Pancreas (tissue), 10 donors: ENCODE results near the gene ORC1. TPM values are rescaled to one million over a fixed set of nuclear protein-coding genes. Genes with fewer than 3 reads are reported as not detected.
"Not testable (repeated sequence)": the region's sequence is repeated elsewhere in the genome, so short reads cannot be mapped to it uniquely, and the experiment has no call there.

Experiments
- ATAC-seq, 4 donors: fragments of 200-7000 bp; cut with Tn5 transposase; one replicate each; pipeline versions ENCODE4 v1.8.0 to v1.9.1; 2020; ENCODE audit warnings: mild to moderate bottlenecking in 4 of 4, moderate library complexity in 4 of 4
- DNase-seq, 6 donors: peaks; one replicate each; pipeline ENCODE4 v3.0.0-alpha.2; 2020
- FAIRE-seq: peaks from 2 replicates; lab custom pipeline; 2012; peaks lifted over from hg19 to GRCh38; lab: Jason Lieb, UNC
- H3K27ac ChIP-seq, 4 donors: fragments of 200-600 bp; sonication (generic); 1 replicate in 3 of 4; 2 replicates in 1 of 4; pipeline versions ENCODE4 v1.5.0 to v1.8.0; 2020
- H3K27me3 ChIP-seq, 4 donors: fragments of 200-600 bp; one replicate each; pipeline ENCODE4 v1.8.0; 2021
- H3K36me3 ChIP-seq, 3 donors: fragments of 200-600 bp; sonication (generic) in 1 of 3; one replicate each; pipeline versions ENCODE4 v1.5.0 to v1.8.0; 2020 to 2021
- H3K4me1 ChIP-seq, 3 donors: fragments of 200-600 bp; one replicate each; pipeline ENCODE4 v1.8.0; 2021
- H3K4me3 ChIP-seq, 4 donors: fragments of 200-600 bp; sonication (generic) in 2 of 4; one replicate each; pipeline versions ENCODE4 v1.5.0 to v1.8.0; 2020 to 2021
- H3K9me3 ChIP-seq, 4 donors: fragments of 200-600 bp; one replicate each; pipeline ENCODE4 v1.8.0; 2021
- CTCF ChIP-seq, 4 donors: fragments of 200-600 bp; sonication (generic) in 3 of 4; IDR thresholded peaks; one replicate each; pipeline versions ENCODE4 v1.5.0 to v1.8.0; 2021; ENCODE audit warnings: antibody characterized with exemption in 4 of 4
- WGBS, 2 donors: extraction: QIAGEN DNeasy Blood & Tissue Kit; methylation state at CpG; one replicate each; pipeline ENCODE4 v1.1.7; 2013; 5-methylcytosine and 5-hydroxymethylcytosine counted together
- intact Hi-C, 3 donors: fragments of 100-400 bp; cut with DNase I; formaldehyde crosslinking; loops; one replicate each; pipeline versions ENCODE4 v1.11.1 to v1.14.2; 2022
- polyA plus RNA-seq, 2 donors: library from polyadenylated mRNA; stranded (reverse); fragments of 200-250 nt; gene quantifications; one replicate each; pipeline ENCODE4 v1.2.3, GENCODE V29; 2013
- total RNA-seq, 6 donors: library from RNA; stranded (reverse); fragmentation: NEBNext Ultra II Directional in 4 of 6; extraction: Animal tissue kit (Norgen Biotek cat#: 25700) in 4 of 6; gene quantifications; one replicate each; pipeline versions ENCODE4 v1.2.1 to v1.2.4, GENCODE V29; 2021 to 2023
- donor health status: healthy with polysubstance abuse.
- donor health status: DM: no; HTN: no; CAD: no; lungs with moderate emphysema.
- donor health status: DM: no; HTN: no; CAD: no.
- donor health status: control.
- donor health status: control.
- donor health status: Bipolar disorder and iron deficiency.
- donor health status: DM: yes; HTN: yes; CAD: no.
- donor health status: DM: no; HTN: no; CAD: no.
- donor health status: DM: no; HTN: no; CAD: no.
- donor health status: DM: yes; HTN: yes; CAD: no.

Gene ORC1
- total and polyA plus RNA-seq, 8 donors, result 0.09 to 0.68 (median 0.30) TPM

DNA sequence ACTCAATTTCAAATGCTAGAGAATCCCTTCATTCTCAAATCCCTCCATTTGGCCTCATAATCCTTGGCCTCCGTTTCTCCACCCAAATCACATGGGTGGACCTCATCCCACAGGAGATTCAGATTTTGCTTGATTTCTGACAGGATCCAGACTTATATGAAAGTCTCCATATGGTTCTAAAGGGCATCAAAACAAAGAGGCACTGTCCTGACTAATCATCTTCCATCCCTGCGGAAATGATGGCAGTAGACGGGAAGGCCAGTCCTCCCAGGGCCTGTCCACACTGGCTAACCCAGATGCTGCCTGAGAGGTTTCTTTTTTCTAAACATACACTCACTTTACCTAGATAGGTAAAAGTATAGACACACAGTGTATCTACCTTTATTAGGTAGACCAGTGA lies 18.8 kb downstream of the ORC1 start:
- H3K4me1 ChIP-seq, result peaks cover 0 to 4% (median 0%) of the 10 kb centered on the region in 3 donors
- no peaks in the 10 kb centered on the region for H3K9me3 ChIP-seq
- H3K27me3 ChIP-seq, result no peaks in the 10 kb centered on the region
- no peak for FAIRE-seq
- no peak for TF ChIP-seq CTCF (IDR thresholded peaks at IDR 0.05)
- no peak overlapping the region for H3K4me3 ChIP-seq
- no peak overlapping the region for H3K27ac ChIP-seq
- no peak for ATAC-seq
- whole genome bisulfite sequencing, 2 donors, result 92% methylated on average over 3 of the region's 3 CpGs
- no peaks in the 10 kb centered on the region for H3K36me3 ChIP-seq
- no peak for DNase-seq
- intact Hi-C loops, result no loop called here

DNA sequence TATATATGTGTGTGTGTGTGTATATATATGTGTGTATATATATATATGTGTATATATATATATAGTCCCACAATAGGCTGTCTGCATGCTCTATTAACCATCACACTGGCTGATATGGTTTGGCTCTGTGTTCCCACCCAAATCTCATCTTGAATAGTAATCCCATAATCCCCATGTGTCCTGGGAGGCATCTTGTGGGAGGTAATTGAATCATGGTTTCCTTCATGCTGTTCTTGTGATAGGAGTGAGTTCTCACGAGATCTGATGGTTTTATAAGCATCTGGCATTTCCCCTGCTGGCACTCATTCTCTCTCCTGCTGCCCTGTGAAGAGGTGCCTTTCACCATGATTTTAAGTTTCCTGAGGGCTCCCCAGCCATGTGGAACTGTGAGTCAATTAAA lies 34.4 kb downstream of the ORC1 start:
- FAIRE-seq, H3K27ac ChIP-seq, intact Hi-C loops, H3K9me3 ChIP-seq, H3K4me3 ChIP-seq, H3K36me3 ChIP-seq, H3K27me3 ChIP-seq, DNase-seq, ATAC-seq, H3K4me1 ChIP-seq: not testable (repeated sequence)
- 73 to 74% methylated on average over 1 of the region's 1 CpG for WGBS, 2 donors

DNA sequence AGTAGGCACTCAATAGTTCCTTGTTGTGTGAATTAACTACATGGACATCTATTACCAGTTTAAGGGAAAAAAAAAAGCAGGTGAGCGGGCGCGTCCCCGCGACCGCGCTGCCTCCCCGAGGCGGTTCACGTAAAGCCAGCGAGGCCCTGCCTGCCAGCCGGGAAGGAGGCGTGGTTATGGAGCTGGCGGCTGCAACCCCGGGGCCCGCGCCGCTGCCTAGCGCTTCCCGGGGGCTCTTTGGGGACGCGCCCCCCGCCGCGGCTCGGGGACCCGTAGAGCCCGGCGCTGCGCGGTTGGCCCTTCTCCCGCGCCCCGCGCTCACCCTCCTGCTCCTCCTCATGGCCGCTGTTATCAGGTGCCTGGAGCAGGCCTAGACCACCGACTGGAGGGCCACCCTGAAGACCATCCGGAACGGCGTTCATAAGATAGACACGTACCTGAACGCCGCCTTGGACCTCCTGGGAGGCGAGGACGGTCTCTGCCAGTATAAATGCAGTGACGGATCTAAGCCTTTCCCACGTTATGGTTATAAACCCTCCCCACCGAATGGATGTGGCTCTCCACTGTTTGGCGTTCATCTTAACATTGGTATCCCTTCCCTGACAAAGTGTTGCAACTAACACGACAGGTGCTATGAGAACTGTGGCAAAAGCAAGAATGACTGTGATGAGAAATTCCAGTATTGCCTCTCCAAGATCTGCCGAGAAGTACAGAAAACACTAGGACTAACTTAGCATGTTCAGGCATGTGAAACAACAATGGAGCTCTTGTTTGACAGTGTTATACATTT lies 35.6 kb downstream of the ORC1 start:
- Histone ChIP-seq H3K4me3 (peak overlapping the region; percentile 38 to 47 (median 42)), H3K4me1 (peaks cover 0 to 10% (median 0%) of the 10 kb centered on the region in 3 donors), H3K36me3 (no peaks in the 10 kb centered on the region), H3K27me3 (no peaks in the 10 kb centered on the region), H3K9me3 (no peaks in the 10 kb centered on the region), H3K27ac (peak overlapping the region; percentile 23 to 71 (median 66))
- 2 to 3% methylated on average over 51 of the region's 51 CpGs for WGBS, 2 donors
- FAIRE-seq, result no peak
- ATAC-seq, result peak; percentile 22 to 52 (median 47)
- peak; percentile 68 to 89 (median 76) for DNase-seq
- no peak for TF ChIP-seq CTCF (IDR thresholded peaks at IDR 0.05)
- intact Hi-C loops, result no loop called here

- Histone ChIP-seq H3K27ac (no peak overlapping the region), H3K27me3 (no peaks in the 10 kb centered on the region), H3K9me3 (no peaks in the 10 kb centered on the region), H3K36me3 (peaks cover 0 to 2% (median 0%) of the 10 kb centered on the region in 3 donors), H3K4me1 (peaks cover 0 to 10% (median 0%) of the 10 kb centered on the region in 3 donors), H3K4me3 (no peak overlapping the region)
- intact Hi-C loops, result no loop called here
- WGBS, 2 donors, result 90 to 93% methylated on average over 5 of the region's 5 CpGs
- FAIRE-seq, result no peak
- no peak for TF ChIP-seq CTCF (IDR thresholded peaks at IDR 0.05)
- no peak for DNase-seq
- no peak for ATAC-seq
Observed at GRCh38 chr1:52367272-52367671, 37.0 kb downstream of the ORC1 start.

- peaks cover 0 to 10% (median 0%) of the 10 kb centered on the region in 3 donors for H3K36me3 ChIP-seq
- H3K27me3 ChIP-seq, result no peaks in the 10 kb centered on the region
- WGBS, 2 donors, result 14 to 15% methylated on average over 8 of the region's 8 CpGs
- H3K4me1 ChIP-seq, result peaks cover 0 to 10% (median 0%) of the 10 kb centered on the region in 3 donors
- FAIRE-seq, result no peak
- no peaks in the 10 kb centered on the region for H3K9me3 ChIP-seq
- DNase-seq, result no peak
- intact Hi-C loops, result no loop called here
- no peak for TF ChIP-seq CTCF (IDR thresholded peaks at IDR 0.05)
- no peak for ATAC-seq
- H3K4me3 ChIP-seq, result peak overlapping the region in 3 of 4 donors; percentile 70 to 95 (median 83)
- peak overlapping the region in 3 of 4 donors; percentile 85 to 92 (median 91) for H3K27ac ChIP-seq
Observed at GRCh38 chr1:52366517-52366827, 37.8 kb downstream of the ORC1 start.
